ENCODE measurements around the gene ZNF83.
"Not testable (repeated sequence)": the region's sequence is repeated elsewhere in the genome, so short reads cannot be mapped to it uniquely, and the experiment has no call there.

The ZNF83 gene

GRCh38 chr19:52600639-52601024, 37.5 kb downstream of the ZNF83 start:
- FAIRE-seq (no peak), DNase-seq (ENCODE audit: insufficient read length) (no peak)
- no peak for TF ChIP-seq TAF1 (IDR thresholded peaks at IDR 0.05; ENCODE audit: borderline replicate concordance, low read depth, low read length)
- no peak for TF ChIP-seq POLR2A (IDR thresholded peaks at IDR 0.05; ENCODE audit: low read depth, low read length)
- no peak for TF ChIP-seq POLR2AphosphoS5 (IDR thresholded peaks at IDR 0.05; ENCODE audit: low read depth, low read length)

DNA sequence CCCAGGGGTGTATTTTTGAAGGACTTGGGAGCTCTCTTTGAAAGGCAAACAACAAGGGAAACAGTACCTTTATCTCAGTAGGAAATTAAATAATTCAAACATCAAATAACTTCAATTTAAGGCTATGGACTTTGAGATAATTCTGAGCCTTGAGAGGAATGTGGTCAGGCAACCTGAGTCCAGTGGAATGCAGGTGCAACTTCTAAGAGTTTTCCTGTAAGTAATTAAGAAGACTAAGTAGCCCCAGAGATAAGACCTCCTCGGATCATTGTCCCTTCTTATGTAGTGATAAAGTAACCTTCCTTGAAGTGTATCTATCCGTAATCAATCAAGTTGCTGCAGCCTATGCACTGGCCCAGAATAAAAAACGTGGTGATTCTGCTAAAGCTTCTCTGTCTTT, 38.9 kb downstream of the ZNF83 start:
- no peak for FAIRE-seq
- TF ChIP-seq TAF1 (IDR thresholded peaks at IDR 0.05; ENCODE audit: borderline replicate concordance, low read depth, low read length): no peak
- TF ChIP-seq POLR2A (IDR thresholded peaks at IDR 0.05; ENCODE audit: low read depth, low read length): no peak
- TF ChIP-seq POLR2AphosphoS5 (IDR thresholded peaks at IDR 0.05; ENCODE audit: low read depth, low read length): no peak
- DNase-seq (ENCODE audit: insufficient read length): no peak

GRCh38 chr19:52593441-52593840, 44.7 kb downstream of the ZNF83 start:
- not testable (repeated sequence) for FAIRE-seq; DNase-seq (ENCODE audit: insufficient read length)

DNA sequence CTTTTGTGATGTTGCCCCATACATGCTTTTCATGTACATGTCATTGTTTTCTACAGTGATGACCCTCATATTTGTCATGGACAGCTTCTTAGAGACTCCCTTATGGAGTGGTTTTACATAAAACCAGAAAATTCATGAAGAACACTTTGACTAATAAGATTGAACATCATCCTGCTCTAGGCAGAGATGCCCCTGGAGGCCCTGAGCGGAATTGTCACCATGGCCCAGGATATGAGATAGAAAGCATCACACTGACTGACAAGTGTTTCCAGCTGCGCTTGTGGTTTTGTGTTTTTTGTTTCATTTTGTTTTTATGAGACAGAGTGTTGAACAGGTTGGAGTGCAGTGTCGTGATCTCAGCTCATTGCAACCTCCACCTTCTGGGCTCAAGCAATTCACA, 45.9 kb downstream of the ZNF83 start:
- no peak for FAIRE-seq
- TF ChIP-seq POLR2A (IDR thresholded peaks at IDR 0.05; ENCODE audit: low read depth, low read length): no peak
- no peak for TF ChIP-seq TAF1 (IDR thresholded peaks at IDR 0.05; ENCODE audit: borderline replicate concordance, low read depth, low read length)
- TF ChIP-seq POLR2AphosphoS5 (IDR thresholded peaks at IDR 0.05; ENCODE audit: low read depth, low read length): no peak
- no peak for DNase-seq (ENCODE audit: insufficient read length)

- FAIRE-seq: no peak
- no peak for DNase-seq (ENCODE audit: insufficient read length)
- TF ChIP-seq POLR2A (IDR thresholded peaks at IDR 0.05; ENCODE audit: low read depth, low read length): no peak
Measured at GRCh38 chr19:52590728-52591127, 47.4 kb downstream of the ZNF83 start.

DNA sequence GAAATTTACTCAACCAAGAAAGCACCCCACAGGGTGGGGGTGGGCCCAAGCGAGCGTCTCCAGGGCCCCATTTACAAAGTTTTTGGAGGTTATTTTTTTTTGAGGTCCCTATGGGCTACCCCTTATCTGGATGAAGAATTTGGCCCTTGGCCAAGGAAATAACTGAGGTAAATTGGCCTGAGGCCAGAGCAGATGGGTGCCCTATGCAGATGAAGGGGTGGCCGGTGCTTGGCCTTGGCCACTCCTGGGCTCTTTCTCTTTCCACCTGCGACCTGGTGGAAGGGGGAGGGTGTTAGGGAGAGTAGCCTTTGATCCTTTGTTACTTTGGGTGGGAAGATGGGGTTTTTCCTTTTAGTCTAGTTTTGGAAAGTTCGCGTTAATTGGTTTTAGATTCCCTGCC, 52.6 kb downstream of the ZNF83 start:
- DNase-seq (ENCODE audit: insufficient read length) (no peak), FAIRE-seq (no peak)
- no peak for TF ChIP-seq TAF1 (IDR thresholded peaks at IDR 0.05; ENCODE audit: borderline replicate concordance, low read depth, low read length)
- TF ChIP-seq POLR2A (IDR thresholded peaks at IDR 0.05; ENCODE audit: low read depth, low read length): no peak
- TF ChIP-seq POLR2AphosphoS5 (IDR thresholded peaks at IDR 0.05; ENCODE audit: low read depth, low read length): no peak

DNA sequence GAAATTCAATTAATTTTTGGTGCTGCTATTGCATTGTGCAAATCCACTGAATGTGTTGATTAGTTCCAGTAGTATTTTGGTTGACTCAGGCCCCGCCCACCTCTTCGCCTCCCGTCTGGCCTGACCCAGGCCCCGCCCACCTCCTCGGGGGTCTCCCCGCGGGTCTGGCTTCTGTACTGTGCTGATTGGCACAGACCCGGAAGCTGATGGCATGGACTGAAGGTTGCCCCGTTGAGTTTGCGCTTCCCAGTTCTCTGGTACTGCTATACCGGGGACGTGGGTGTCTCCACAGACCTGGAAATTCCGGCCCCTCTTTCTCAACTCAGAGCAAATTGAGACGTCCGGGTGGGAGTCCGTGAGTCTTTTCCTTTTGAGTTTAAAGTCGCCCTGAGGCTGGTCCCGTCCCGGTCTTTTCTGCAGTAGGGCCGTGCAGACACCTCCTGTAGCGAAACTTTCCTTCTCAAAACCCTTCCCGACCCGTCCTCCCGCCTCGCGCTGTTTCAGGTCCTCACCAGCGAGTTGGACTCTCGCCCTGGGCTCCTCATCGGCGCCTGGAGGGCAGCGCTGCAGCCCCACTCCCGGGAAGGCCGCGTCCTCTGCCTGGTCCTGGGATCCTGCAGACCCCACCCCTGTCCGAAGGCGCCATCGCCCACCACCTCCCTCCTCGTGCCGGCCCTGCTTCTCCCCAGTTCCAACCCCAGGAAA, 53.3 kb downstream of the ZNF83 start:
- no peak for DNase-seq (ENCODE audit: insufficient read length)
- no peak for TF ChIP-seq POLR2AphosphoS5 (IDR thresholded peaks at IDR 0.05; ENCODE audit: low read depth, low read length)
- no peak for TF ChIP-seq POLR2A (IDR thresholded peaks at IDR 0.05; ENCODE audit: low read depth, low read length)
- no peak for TF ChIP-seq TAF1 (IDR thresholded peaks at IDR 0.05; ENCODE audit: borderline replicate concordance, low read depth, low read length)
- no peak for FAIRE-seq

- no peak for FAIRE-seq
- TF ChIP-seq POLR2A (IDR thresholded peaks at IDR 0.05; ENCODE audit: low read depth, low read length): peak; percentile 86
- 0 out of 2 replicates have a peak, but pooled peaks have one; percentile 9 for TF ChIP-seq TAF1 (IDR thresholded peaks at IDR 0.05; ENCODE audit: borderline replicate concordance, low read depth, low read length)
- TF ChIP-seq POLR2AphosphoS5 (IDR thresholded peaks at IDR 0.05; ENCODE audit: low read depth, low read length): peak; percentile 87
Measured at GRCh38 chr19:52570000-52570861, 67.9 kb downstream of the ZNF83 start, which contains the start of gene ZNF701. ZNF701 (plus strand) TSS chr19:52570287; CDS start chr19:52574148, 3,861 bp downstream.

DNA sequence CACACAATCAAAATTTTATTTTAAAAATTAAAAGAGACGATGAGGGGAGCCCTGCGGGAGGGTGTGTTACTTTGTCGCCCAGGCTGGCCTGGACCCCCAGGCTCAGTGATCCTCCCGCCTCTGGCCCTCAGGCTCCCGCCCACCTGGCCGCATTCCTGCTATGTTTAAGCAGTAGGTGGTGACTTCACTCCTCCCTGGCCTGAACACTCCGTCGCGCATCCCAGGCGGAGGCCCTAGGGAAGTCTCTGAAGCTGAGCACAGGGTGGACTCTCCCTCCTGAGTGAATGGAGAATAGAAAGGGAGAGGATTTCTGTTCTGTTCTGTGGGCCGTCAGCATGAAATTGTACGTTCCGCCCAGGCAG, 68.5 kb downstream of the ZNF83 start:
- DNase-seq (ENCODE audit: insufficient read length); FAIRE-seq: not testable (repeated sequence)

More at GRCh38 chr19:52570000-52570861, 67.9 kb downstream of the ZNF83 start, which contains the start of gene ZNF701:
- peak; percentile 72 for DNase-seq (ENCODE audit: insufficient read length)

- no peak for DNase-seq (ENCODE audit: insufficient read length)
- TF ChIP-seq TAF1 (IDR thresholded peaks at IDR 0.05; ENCODE audit: borderline replicate concordance, low read depth, low read length) (no peak), POLR2A (IDR thresholded peaks at IDR 0.05; ENCODE audit: low read depth, low read length) (no peak), POLR2AphosphoS5 (IDR thresholded peaks at IDR 0.05; ENCODE audit: low read depth, low read length) (no peak)
- FAIRE-seq: no peak
Measured at GRCh38 chr19:52567921-52568320, 70.2 kb downstream of the ZNF83 start.

DNA sequence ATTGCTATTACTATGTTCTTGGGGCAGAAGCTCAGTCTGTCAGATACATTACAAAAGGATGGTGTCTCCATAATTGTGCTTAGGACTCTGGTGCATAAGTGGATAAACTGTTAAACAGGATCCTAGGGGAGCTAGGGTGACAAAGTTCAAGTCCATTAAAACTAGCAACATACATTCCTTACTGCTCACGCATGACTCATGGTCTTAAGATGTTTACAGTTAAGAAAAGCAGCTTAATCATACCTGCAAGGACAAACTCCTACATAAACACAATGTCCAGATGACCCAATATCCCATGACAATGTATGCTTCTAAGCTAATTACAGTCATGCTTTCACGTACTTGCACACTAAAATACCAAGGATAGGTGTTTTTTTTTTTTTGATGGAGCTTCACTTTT, 71.6 kb downstream of the ZNF83 start:
- FAIRE-seq (no peak), DNase-seq (ENCODE audit: insufficient read length) (no peak)
- no peak for TF ChIP-seq POLR2A (IDR thresholded peaks at IDR 0.05; ENCODE audit: low read depth, low read length)
- no peak for TF ChIP-seq POLR2AphosphoS5 (IDR thresholded peaks at IDR 0.05; ENCODE audit: low read depth, low read length)
- TF ChIP-seq TAF1 (IDR thresholded peaks at IDR 0.05; ENCODE audit: borderline replicate concordance, low read depth, low read length): no peak

GRCh38 chr19:52566121-52566520, 72.0 kb downstream of the ZNF83 start:
- TF ChIP-seq TAF1 (IDR thresholded peaks at IDR 0.05; ENCODE audit: borderline replicate concordance, low read depth, low read length): no peak
- no peak for TF ChIP-seq POLR2A (IDR thresholded peaks at IDR 0.05; ENCODE audit: low read depth, low read length)
- no peak for TF ChIP-seq POLR2AphosphoS5 (IDR thresholded peaks at IDR 0.05; ENCODE audit: low read depth, low read length)
- DNase-seq (ENCODE audit: insufficient read length) (no peak), FAIRE-seq (no peak)

All from GM12892 (cell line).